Calu3 (cell line): ENCODE measurements around the gene HMOX1. TPM values are rescaled to one million over a fixed set of nuclear protein-coding genes. Genes with fewer than 3 reads are reported as not detected.

Experiments
- BruUV-seq: library from RNA; stranded (reverse); fragments of 400-500 nt; replicated peaks from 2 replicates; lab custom pipeline; 2021; lab: Mats Ljungman, UMichigan
- CTCF ChIA-PET: fragments of 300-600 bp; sonication (Branson Sonifier 250); formaldehyde crosslinking; loops from one replicate; lab custom pipeline; 2022; ENCODE audit warnings: antibody characterized with exemption; lab: Charles Lee
- DNase-seq: peaks from one replicate; pipeline ENCODE4 v3.0.0; 2022
- H3K27ac Mint-ChIP-seq: one replicate; pipeline ENCODE4 v1.8.0; 2022; ENCODE audit warnings: mixed read lengths; ENCODE audit not compliant: unreplicated experiment
- H3K27me3 Mint-ChIP-seq: one replicate; pipeline ENCODE4 v1.8.0; 2022; ENCODE audit warnings: mixed read lengths; ENCODE audit not compliant: unreplicated experiment
- H3K36me3 Mint-ChIP-seq: one replicate; pipeline ENCODE4 v1.8.0; 2022; ENCODE audit warnings: mild to moderate bottlenecking, moderate library complexity, mixed read lengths; ENCODE audit not compliant: insufficient read depth, unreplicated experiment
- H3K4me1 Mint-ChIP-seq: one replicate; pipeline ENCODE4 v1.8.0; 2022; ENCODE audit warnings: mild to moderate bottlenecking, low read depth, mixed read lengths; ENCODE audit not compliant: unreplicated experiment
- H3K4me3 Mint-ChIP-seq: one replicate; pipeline ENCODE4 v1.8.0; 2022; ENCODE audit warnings: mild to moderate bottlenecking, low read depth, moderate library complexity, mixed read lengths; ENCODE audit not compliant: unreplicated experiment
- H3K9me3 Mint-ChIP-seq: one replicate; pipeline ENCODE4 v1.8.0; 2022; ENCODE audit warnings: low read depth, mixed read lengths; ENCODE audit not compliant: unreplicated experiment
- intact Hi-C: fragments of 100-400 bp; cut with micrococcal nuclease; formaldehyde crosslinking; loops from one replicate; pipeline ENCODE4 v1.10.0; 2022; ENCODE audit not compliant: unreplicated experiment
- total RNA-seq: library from RNA; stranded (reverse); gene quantifications from 2 replicates; pipeline ENCODE4 v1.2.3, GENCODE V29; 2022
- TF ChIP-seq, protein P1 (sequence below): fragments of 200-600 bp; IDR thresholded peaks from one replicate; pipeline ENCODE4 v1.8.0; 2022; ENCODE audit warnings: antibody characterized with exemption; ENCODE audit not compliant: unreplicated experiment

The HMOX1 gene
- total RNA-seq, 1 experiment from 2014 or later, result 0.85 TPM

- Mint-ChIP-seq H3K4me1 (no peaks in the 10 kb centered on the region), H3K27me3 (no peaks in the 10 kb centered on the region), H3K4me3 (no peak overlapping the region), H3K9me3 (no peaks in the 10 kb centered on the region), H3K27ac (no peak overlapping the region), H3K36me3 (peaks cover 13% of the 10 kb centered on the region)
- DNase-seq, result no peak
- no TSS peak for BruUV-seq
- TF ChIP-seq, protein P1, sequence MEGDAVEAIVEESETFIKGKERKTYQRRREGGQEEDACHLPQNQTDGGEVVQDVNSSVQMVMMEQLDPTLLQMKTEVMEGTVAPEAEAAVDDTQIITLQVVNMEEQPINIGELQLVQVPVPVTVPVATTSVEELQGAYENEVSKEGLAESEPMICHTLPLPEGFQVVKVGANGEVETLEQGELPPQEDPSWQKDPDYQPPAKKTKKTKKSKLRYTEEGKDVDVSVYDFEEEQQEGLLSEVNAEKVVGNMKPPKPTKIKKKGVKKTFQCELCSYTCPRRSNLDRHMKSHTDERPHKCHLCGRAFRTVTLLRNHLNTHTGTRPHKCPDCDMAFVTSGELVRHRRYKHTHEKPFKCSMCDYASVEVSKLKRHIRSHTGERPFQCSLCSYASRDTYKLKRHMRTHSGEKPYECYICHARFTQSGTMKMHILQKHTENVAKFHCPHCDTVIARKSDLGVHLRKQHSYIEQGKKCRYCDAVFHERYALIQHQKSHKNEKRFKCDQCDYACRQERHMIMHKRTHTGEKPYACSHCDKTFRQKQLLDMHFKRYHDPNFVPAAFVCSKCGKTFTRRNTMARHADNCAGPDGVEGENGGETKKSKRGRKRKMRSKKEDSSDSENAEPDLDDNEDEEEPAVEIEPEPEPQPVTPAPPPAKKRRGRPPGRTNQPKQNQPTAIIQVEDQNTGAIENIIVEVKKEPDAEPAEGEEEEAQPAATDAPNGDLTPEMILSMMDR, result no peak
- intact Hi-C loops, result no loop called here
- CTCF ChIA-PET, result no interaction called here
Observed at GRCh38 chr22:35424761-35425160, 43.9 kb downstream of the HMOX1 start.

- CTCF ChIA-PET, result no interaction called here
- no peak overlapping the region for H3K27ac Mint-ChIP-seq
Observed at GRCh38 chr22:35425546-35425945, 44.6 kb downstream of the HMOX1 start.

DNA sequence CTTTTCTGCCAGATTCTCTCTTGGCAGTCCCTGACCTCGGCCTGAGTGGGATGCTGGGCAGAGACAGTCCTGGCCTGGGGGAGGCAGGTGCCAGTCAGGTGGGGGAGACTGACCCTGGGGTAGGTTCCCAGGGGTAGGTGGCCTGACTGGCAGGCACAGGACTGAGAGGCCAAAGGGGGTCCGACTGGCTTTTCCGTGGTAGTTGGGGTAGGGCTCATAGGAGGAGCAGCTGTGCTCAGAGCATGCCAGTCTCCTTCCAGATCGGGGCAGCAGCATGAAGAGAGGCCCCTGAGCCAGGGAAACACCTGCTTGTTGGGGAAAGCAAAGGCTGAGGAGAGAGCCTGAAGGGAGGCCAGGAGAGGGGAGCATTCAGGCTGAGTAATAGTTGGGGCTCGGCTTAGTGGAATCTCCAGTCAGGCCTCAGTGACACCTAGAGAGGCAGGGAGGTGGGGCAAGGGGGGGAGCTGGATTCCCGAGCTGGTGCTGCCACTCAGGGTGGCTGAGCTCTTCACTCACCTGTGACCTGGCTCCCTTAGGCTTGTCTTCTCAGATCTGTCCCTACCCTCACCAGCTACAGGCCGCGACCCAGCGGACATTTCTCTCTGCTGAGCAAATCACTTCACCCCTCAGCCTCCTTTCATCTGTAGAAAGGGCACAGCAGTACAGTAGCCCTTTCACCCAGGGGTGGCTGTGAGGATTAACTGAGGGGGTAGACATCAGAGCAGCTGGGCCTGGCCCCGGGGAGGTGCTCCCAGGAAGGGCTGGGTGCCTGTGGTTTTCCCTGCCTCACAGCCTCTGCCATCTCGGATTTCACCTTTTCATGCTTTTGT lies 45.3 kb downstream of the HMOX1 start:
- BruUV-seq, result no TSS peak
- Mint-ChIP-seq H3K4me1 (no peaks in the 10 kb centered on the region), H3K4me3 (no peak overlapping the region), H3K27ac (no peak overlapping the region), H3K9me3 (no peaks in the 10 kb centered on the region), H3K27me3 (no peaks in the 10 kb centered on the region), H3K36me3 (peaks cover 10% of the 10 kb centered on the region)
- intact Hi-C loops, result no loop called here
- CTCF ChIA-PET, result interaction anchor here (0.5 to 0.6 kb wide), 2 partner anchors 292 to 718 kb away, joined by 4 to 5 read pairs; partner anchors contain the start of gene APOL5
- TF ChIP-seq, protein P1, result no peak
- no peak for DNase-seq

More at GRCh38 chr22:35425546-35425945, 44.6 kb downstream of the HMOX1 start:
- H3K4me1 Mint-ChIP-seq, result no peaks in the 10 kb centered on the region
- intact Hi-C loops, result no loop called here
- H3K36me3 Mint-ChIP-seq, result peaks cover 10% of the 10 kb centered on the region
- TF ChIP-seq, protein P1, result no peak
- no peak for DNase-seq
- no peaks in the 10 kb centered on the region for H3K27me3 Mint-ChIP-seq
- BruUV-seq, result no TSS peak
- H3K4me3 Mint-ChIP-seq, result no peak overlapping the region
- no peaks in the 10 kb centered on the region for H3K9me3 Mint-ChIP-seq

GRCh38 chr22:35426801-35427140 lies 45.9 kb downstream of the HMOX1 start:
- Mint-ChIP-seq H3K4me1 (no peaks in the 10 kb centered on the region), H3K9me3 (no peaks in the 10 kb centered on the region), H3K4me3 (no peak overlapping the region), H3K27ac (no peak overlapping the region), H3K27me3 (no peaks in the 10 kb centered on the region), H3K36me3 (peaks cover 12% of the 10 kb centered on the region)
- TF ChIP-seq, protein P1, result no peak
- no TSS peak for BruUV-seq
- no peak for DNase-seq
- CTCF ChIA-PET, result interaction anchor here (0.5 to 0.6 kb wide), 3 partner anchors 54 to 718 kb away, joined by 4 to 5 read pairs (median 5); partner anchors contain the start of gene APOL5
- intact Hi-C loops, result no loop called here
